ENCODE data around the gene CFAP119. TPM values are rescaled to one million over a fixed set of nuclear protein-coding genes. Genes with fewer than 3 reads are reported as not detected.

Gene CFAP119
- total RNA-seq, 1 experiment from 2014 or later, result 11.7 TPM

DNA sequence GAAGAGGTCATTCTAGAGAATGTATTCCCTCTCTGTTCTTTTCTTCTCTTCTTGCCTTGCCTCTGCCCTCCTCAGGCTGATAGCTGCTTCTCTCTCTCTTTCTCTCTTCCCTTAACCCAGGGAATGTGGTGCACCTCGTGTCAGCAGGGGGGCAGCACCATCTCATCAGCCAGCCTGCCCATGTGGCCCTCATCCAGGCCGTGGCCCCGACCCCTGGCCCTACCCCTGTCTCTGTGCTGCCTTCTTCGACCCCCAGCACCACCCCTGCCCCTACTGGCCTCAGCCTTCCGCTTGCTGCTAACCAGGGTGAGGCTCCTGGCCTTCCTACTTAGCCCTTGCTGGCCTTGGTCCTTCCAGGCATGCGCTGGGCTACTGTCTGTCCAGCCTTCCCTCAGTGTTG lies 39.4 kb downstream of the CFAP119 start:
- Histone ChIP-seq H3K4me1 (ENCODE audit: insufficient read depth, low read length, poor library complexity, severe bottlenecking) (no peaks in the 10 kb centered on the region), H3K4me3 (ENCODE audit: low read depth, low read length, poor library complexity, severe bottlenecking) (no peak overlapping the region), H3K27me3 (replicated peaks; ENCODE audit: insufficient read depth, low read depth, low read length, poor library complexity) (no peaks in the 10 kb centered on the region), H3K9me3 (ENCODE audit: low read depth, low read length, poor library complexity, severe bottlenecking) (no peaks in the 10 kb centered on the region), H3K27ac (ENCODE audit: low read depth, low read length, poor library complexity, severe bottlenecking) (no peak overlapping the region), H3K36me3 (ENCODE audit: insufficient read depth, low read length, poor library complexity, severe bottlenecking) (peaks cover 79% of the 10 kb centered on the region)
- ChIA-PET POLR2A (ENCODE audit: low non-redundant PET) (no interaction called here), CTCF (no interaction called here)
- TF ChIP-seq, protein P1, sequence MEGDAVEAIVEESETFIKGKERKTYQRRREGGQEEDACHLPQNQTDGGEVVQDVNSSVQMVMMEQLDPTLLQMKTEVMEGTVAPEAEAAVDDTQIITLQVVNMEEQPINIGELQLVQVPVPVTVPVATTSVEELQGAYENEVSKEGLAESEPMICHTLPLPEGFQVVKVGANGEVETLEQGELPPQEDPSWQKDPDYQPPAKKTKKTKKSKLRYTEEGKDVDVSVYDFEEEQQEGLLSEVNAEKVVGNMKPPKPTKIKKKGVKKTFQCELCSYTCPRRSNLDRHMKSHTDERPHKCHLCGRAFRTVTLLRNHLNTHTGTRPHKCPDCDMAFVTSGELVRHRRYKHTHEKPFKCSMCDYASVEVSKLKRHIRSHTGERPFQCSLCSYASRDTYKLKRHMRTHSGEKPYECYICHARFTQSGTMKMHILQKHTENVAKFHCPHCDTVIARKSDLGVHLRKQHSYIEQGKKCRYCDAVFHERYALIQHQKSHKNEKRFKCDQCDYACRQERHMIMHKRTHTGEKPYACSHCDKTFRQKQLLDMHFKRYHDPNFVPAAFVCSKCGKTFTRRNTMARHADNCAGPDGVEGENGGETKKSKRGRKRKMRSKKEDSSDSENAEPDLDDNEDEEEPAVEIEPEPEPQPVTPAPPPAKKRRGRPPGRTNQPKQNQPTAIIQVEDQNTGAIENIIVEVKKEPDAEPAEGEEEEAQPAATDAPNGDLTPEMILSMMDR (conservative IDR thresholded peaks at IDR 0.05; ENCODE audit: low read depth, low read length), result no peak
- no peak for TF ChIP-seq EZH2 (IDR thresholded peaks at IDR 0.05; ENCODE audit: borderline replicate concordance, low read depth, low read length, poor library complexity, severe bottlenecking)
- intact Hi-C loops (cut with micrococcal nuclease; ENCODE audit: unreplicated experiment), result no loop called here
- BruUV-seq (replicated peaks), result no TSS peak
- no peak for DNase-seq (ENCODE audit: low spot score)

DNA sequence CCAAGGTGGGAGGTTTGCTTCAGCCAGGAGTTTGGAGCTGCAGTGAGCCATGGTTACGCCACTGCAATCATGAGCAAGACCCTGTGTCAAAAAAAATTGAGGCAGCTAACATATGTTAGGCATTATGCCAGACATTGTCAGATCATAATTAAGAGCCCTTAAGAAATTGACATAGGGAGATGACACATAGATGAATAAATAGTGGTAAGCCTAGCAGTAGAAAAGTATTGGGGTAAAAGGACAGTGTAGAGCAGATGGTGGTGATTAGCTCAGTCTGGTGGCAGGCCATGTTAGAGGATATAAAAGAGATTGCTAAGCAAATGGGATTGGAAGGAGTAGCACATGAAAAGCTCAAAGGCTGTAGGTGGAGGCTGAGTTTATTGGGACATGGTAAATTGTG lies 40.3 kb downstream of the CFAP119 start:
- no peak for DNase-seq (ENCODE audit: low spot score)
- TF ChIP-seq, protein P1 (conservative IDR thresholded peaks at IDR 0.05; ENCODE audit: low read depth, low read length), result no peak
- BruUV-seq (replicated peaks), result no TSS peak
- ChIA-PET CTCF (no interaction called here), POLR2A (ENCODE audit: low non-redundant PET) (no interaction called here)
- intact Hi-C loops (cut with micrococcal nuclease; ENCODE audit: unreplicated experiment), result no loop called here
- Histone ChIP-seq H3K9me3 (ENCODE audit: low read depth, low read length, poor library complexity, severe bottlenecking) (no peaks in the 10 kb centered on the region), H3K27ac (ENCODE audit: low read depth, low read length, poor library complexity, severe bottlenecking) (no peak overlapping the region), H3K4me1 (ENCODE audit: insufficient read depth, low read length, poor library complexity, severe bottlenecking) (no peaks in the 10 kb centered on the region), H3K27me3 (replicated peaks; ENCODE audit: insufficient read depth, low read depth, low read length, poor library complexity) (no peaks in the 10 kb centered on the region), H3K36me3 (ENCODE audit: insufficient read depth, low read length, poor library complexity, severe bottlenecking) (peaks cover 87% of the 10 kb centered on the region), H3K4me3 (ENCODE audit: low read depth, low read length, poor library complexity, severe bottlenecking) (no peak overlapping the region)

DNA sequence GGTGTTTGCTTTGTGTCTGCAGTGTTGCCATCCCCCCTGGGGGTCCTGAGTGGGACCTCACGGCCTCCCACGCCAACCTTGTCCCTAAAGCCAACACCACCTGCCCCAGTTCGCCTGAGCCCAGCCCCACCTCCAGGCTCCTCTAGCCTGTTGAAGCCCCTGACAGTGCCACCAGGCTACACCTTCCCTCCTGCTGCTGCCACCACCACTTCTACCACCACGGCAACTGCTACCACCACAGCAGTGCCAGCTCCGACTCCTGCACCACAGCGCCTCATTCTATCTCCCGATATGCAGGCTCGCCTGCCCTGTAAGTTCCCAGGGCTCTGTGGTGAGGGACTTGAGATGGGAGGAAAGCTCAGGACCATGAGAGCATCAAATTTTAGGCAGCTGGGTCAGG lies 40.7 kb downstream of the CFAP119 start:
- no TSS peak for BruUV-seq (replicated peaks)
- no peak overlapping the region for H3K4me3 ChIP-seq (ENCODE audit: low read depth, low read length, poor library complexity, severe bottlenecking)
- ChIA-PET POLR2A (ENCODE audit: low non-redundant PET) (no interaction called here), CTCF (no interaction called here)
- DNase-seq (ENCODE audit: low spot score), result no peak
- H3K27me3 ChIP-seq (replicated peaks; ENCODE audit: insufficient read depth, low read depth, low read length, poor library complexity), result no peaks in the 10 kb centered on the region
- H3K4me1 ChIP-seq (ENCODE audit: insufficient read depth, low read length, poor library complexity, severe bottlenecking), result no peaks in the 10 kb centered on the region
- no peaks in the 10 kb centered on the region for H3K9me3 ChIP-seq (ENCODE audit: low read depth, low read length, poor library complexity, severe bottlenecking)
- no peak overlapping the region for H3K27ac ChIP-seq (ENCODE audit: low read depth, low read length, poor library complexity, severe bottlenecking)
- H3K36me3 ChIP-seq (ENCODE audit: insufficient read depth, low read length, poor library complexity, severe bottlenecking), result peaks cover 92% of the 10 kb centered on the region
- TF ChIP-seq, protein P1 (conservative IDR thresholded peaks at IDR 0.05; ENCODE audit: low read depth, low read length), result no peak
- TF ChIP-seq EZH2 (IDR thresholded peaks at IDR 0.05; ENCODE audit: borderline replicate concordance, low read depth, low read length, poor library complexity, severe bottlenecking), result no peak
- intact Hi-C loops (cut with micrococcal nuclease; ENCODE audit: unreplicated experiment), result no loop called here
